Liver (tissue), 9 donors: ENCODE data around the gene MED17. TPM values are rescaled to one million over a fixed set of nuclear protein-coding genes. Genes with fewer than 3 reads are reported as not detected.

Experiments used
- DNase-seq: peaks from one replicate; pipeline ENCODE4 v3.0.0-alpha.2; 2017; ENCODE audit warnings: low spot score
- H3K27ac ChIP-seq, 2 donors: one replicate each; pipeline ENCODE4 v1.7.0; 2013; ENCODE audit warnings: inconsistent platforms in 2 of 2, low read length in 2 of 2, control low read depth in 1 of 2, low read depth in 1 of 2, mild to moderate bottlenecking in 1 of 2
- H3K27me3 ChIP-seq, 4 donors: one replicate each; pipeline versions ENCODE4 v1.6.1 to v1.7.0; 2013; ENCODE audit warnings: low read length in 3 of 4, inconsistent platforms in 1 of 4, mild to moderate bottlenecking in 1 of 4, moderate library complexity in 1 of 4; ENCODE audit not compliant: control insufficient read depth in 4 of 4, insufficient read depth in 4 of 4
- H3K36me3 ChIP-seq, 4 donors: one replicate each; pipeline versions ENCODE4 v1.6.1 to v1.7.0; 2013; ENCODE audit warnings: low read length in 3 of 4, mild to moderate bottlenecking in 3 of 4, low read depth in 1 of 4, moderate library complexity in 1 of 4; ENCODE audit not compliant: control insufficient read depth in 4 of 4, insufficient read depth in 3 of 4
- H3K4me1 ChIP-seq, 4 donors: one replicate each; pipeline versions ENCODE4 v1.6.1 to v1.7.0; 2013; ENCODE audit warnings: low read length in 3 of 4, mild to moderate bottlenecking in 3 of 4, moderate library complexity in 1 of 4; ENCODE audit not compliant: control insufficient read depth in 4 of 4, insufficient read depth in 4 of 4
- H3K4me3 ChIP-seq, 3 donors: one replicate each; pipeline versions ENCODE4 v1.6.1 to v1.7.0; 2013; ENCODE audit warnings: low read length in 3 of 3, control low read depth in 1 of 3, low read depth in 1 of 3, mild to moderate bottlenecking in 1 of 3
- H3K9ac ChIP-seq, 2 donors: one replicate each; pipeline ENCODE4 v1.7.0; 2013; ENCODE audit warnings: low read length in 2 of 2, mild to moderate bottlenecking in 2 of 2, moderate library complexity in 2 of 2, control low read depth in 1 of 2, low read depth in 1 of 2
- H3K9me3 ChIP-seq, 4 donors: one replicate each; pipeline versions ENCODE4 v1.6.1 to v1.7.0; 2013; ENCODE audit warnings: low read length in 3 of 4; ENCODE audit not compliant: control insufficient read depth in 4 of 4
- CTCF ChIP-seq: fragments of 150-350 bp; IDR thresholded peaks from 2 replicates; pipeline ENCODE4 v1.5.1; 2017; ENCODE audit warnings: improper control_type of control experiment, low read depth, low read length; ENCODE audit not compliant: missing input control
- EGR1 ChIP-seq, 2 donors: IDR thresholded peaks; 2 replicates each; pipeline ENCODE4 v1.6.1; 2016 to 2018; ENCODE audit warnings: antibody characterized with exemption in 2 of 2, low read depth in 2 of 2
- FOXA1 ChIP-seq: IDR thresholded peaks from 2 replicates; pipeline ENCODE4 v1.6.1; 2016; ENCODE audit warnings: antibody characterized with exemption
- FOXA2 ChIP-seq: IDR thresholded peaks from 2 replicates; pipeline ENCODE4 v1.6.1; 2016; ENCODE audit warnings: antibody characterized with exemption
- GABPA ChIP-seq, 2 donors: IDR thresholded peaks in 1 of 2; conservative IDR thresholded peaks in 1 of 2; 2 replicates each; pipeline ENCODE4 v1.6.1; 2016; ENCODE audit warnings: antibody characterized with exemption in 2 of 2, mild to moderate bottlenecking in 1 of 2, moderate library complexity in 1 of 2
- HNF4A ChIP-seq, 2 donors: conservative IDR thresholded peaks; 2 replicates each; pipeline ENCODE4 v1.6.1; 2016; ENCODE audit warnings: antibody characterized with exemption in 2 of 2, mild to moderate bottlenecking in 2 of 2
- HNF4G ChIP-seq: IDR thresholded peaks from 2 replicates; pipeline ENCODE4 v1.6.1; 2016; ENCODE audit warnings: antibody characterized with exemption
- JUND ChIP-seq, 2 donors: IDR thresholded peaks; 2 replicates each; pipeline ENCODE4 v1.6.1; 2016; ENCODE audit warnings: antibody characterized with exemption in 2 of 2
- MAX ChIP-seq: IDR thresholded peaks from 2 replicates; pipeline ENCODE4 v1.6.1; 2016; ENCODE audit warnings: antibody characterized with exemption
- NR2F2 ChIP-seq: IDR thresholded peaks from 2 replicates; pipeline ENCODE4 v1.6.1; 2016; ENCODE audit warnings: antibody characterized with exemption
- RAD21 ChIP-seq, 2 donors: IDR thresholded peaks; 2 replicates each; pipeline ENCODE4 v1.6.1; 2016; ENCODE audit warnings: antibody characterized with exemption in 2 of 2, mild to moderate bottlenecking in 2 of 2
- RXRA ChIP-seq, 2 donors: IDR thresholded peaks; 2 replicates each; pipeline ENCODE4 v1.6.1; 2017 to 2018; ENCODE audit warnings: antibody characterized with exemption in 2 of 2, mild to moderate bottlenecking in 1 of 2
- SP1 ChIP-seq: IDR thresholded peaks from 2 replicates; pipeline ENCODE4 v1.6.1; 2018; ENCODE audit warnings: antibody characterized with exemption, mild to moderate bottlenecking
- YY1 ChIP-seq: IDR thresholded peaks from 2 replicates; pipeline ENCODE4 v1.6.1; 2016; ENCODE audit warnings: antibody characterized with exemption, mild to moderate bottlenecking
- WGBS: extraction: QIAGEN DNeasy Blood & Tissue Kit; methylation state at CpG from one replicate; pipeline ENCODE4 v1.1.7; 2013; 5-methylcytosine and 5-hydroxymethylcytosine counted together
- polyA plus RNA-seq, 2 donors: library from polyadenylated mRNA; stranded (reverse) in 1 of 2; unstranded in 1 of 2; fragments of 200-250 nt in 1 of 2; fragments of >200 nt in 1 of 2; fragmentation: Nextera tagmentation in 1 of 2; extraction: Ambion mirVana in 1 of 2; gene quantifications; one replicate each; pipeline versions ENCODE4 v1.2.1 to v1.2.3, GENCODE V29; 2013 to 2015
- total RNA-seq, 2 donors: library from RNA; depleted of rRNA; stranded (reverse); fragments of >200 nt; gene quantifications; one replicate each; pipeline ENCODE4 v1.2.3, GENCODE V29; 2014
- TF ChIP-seq, protein P1 (sequence below): IDR thresholded peaks from 2 replicates; pipeline ENCODE4 v1.6.1; 2016; ENCODE audit warnings: antibody characterized with exemption
- TF ChIP-seq, protein P2 (sequence below): IDR thresholded peaks from 2 replicates; pipeline ENCODE4 v1.6.1; 2016; ENCODE audit warnings: antibody characterized with exemption, mild to moderate bottlenecking
- TF ChIP-seq, protein P3 (sequence below): IDR thresholded peaks from 2 replicates; pipeline ENCODE4 v1.6.1; 2016; ENCODE audit warnings: antibody characterized with exemption
- donor health status: healthy.
- donor health status: healthy.
- donor health status: healthy.
- donor health status: healthy.
- donor health status: healthy.

The MED17 gene
- total and polyA plus RNA-seq, 4 donors: 2.8 to 12.7 (median 7.5) TPM

DNA sequence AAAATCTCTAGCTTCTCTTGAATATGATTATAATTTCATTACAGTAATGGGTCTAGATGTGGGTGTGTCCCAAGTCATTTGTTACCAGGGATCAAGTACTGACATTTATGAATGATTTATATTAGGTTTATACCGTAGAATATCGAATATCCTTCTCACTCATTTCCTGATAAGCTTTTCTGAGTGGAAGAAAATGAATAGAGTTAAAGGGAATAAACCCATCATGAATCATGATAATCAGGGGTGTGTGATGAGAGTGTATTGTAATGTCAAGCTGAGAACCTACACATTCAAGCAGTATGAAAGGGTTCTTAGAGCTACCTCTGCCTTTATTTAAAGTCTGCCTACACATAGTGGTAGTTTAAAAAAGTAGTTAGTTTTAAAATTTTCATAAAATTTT, 17.3 kb downstream of the MED17 start:
- 83% methylated on average over 2 of the region's 2 CpGs for WGBS
- Histone ChIP-seq H3K4me1 (no peaks in the 10 kb centered on the region), H3K27me3 (no peaks in the 10 kb centered on the region), H3K9ac (no peak overlapping the region), H3K36me3 (peaks cover 19 to 57% (median 49%) of the 10 kb centered on the region in 4 donors), H3K9me3 (no peaks in the 10 kb centered on the region), H3K27ac (no peak overlapping the region), H3K4me3 (no peak overlapping the region)
- TF ChIP-seq HNF4G: no peak
- TF ChIP-seq CTCF: no peak
- TF ChIP-seq FOXA1: no peak
- TF ChIP-seq MAX: no peak
- no peak for TF ChIP-seq YY1
- no peak for TF ChIP-seq EGR1 (IDR thresholded peaks at IDR 0.05; ENCODE audit: low read depth in 2 of 2)
- TF ChIP-seq, protein P1, sequence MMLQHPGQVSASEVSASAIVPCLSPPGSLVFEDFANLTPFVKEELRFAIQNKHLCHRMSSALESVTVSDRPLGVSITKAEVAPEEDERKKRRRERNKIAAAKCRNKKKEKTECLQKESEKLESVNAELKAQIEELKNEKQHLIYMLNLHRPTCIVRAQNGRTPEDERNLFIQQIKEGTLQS: no peak
- no peak for TF ChIP-seq SP1
- TF ChIP-seq GABPA (IDR thresholded peaks at IDR 0.05 in 1 of 2, conservative IDR thresholded peaks at IDR 0.05 in 1 of 2): no peak
- no peak for DNase-seq

GRCh38 chr11:93804879-93805278, 20.8 kb downstream of the MED17 start:
- WGBS: 96% methylated on average over 2 of the region's 2 CpGs
- no peak for DNase-seq
- Histone ChIP-seq H3K27me3 (no peaks in the 10 kb centered on the region), H3K36me3 (peaks cover 11 to 50% (median 44%) of the 10 kb centered on the region in 4 donors), H3K4me3 (no peak overlapping the region), H3K9ac (no peak overlapping the region), H3K9me3 (no peaks in the 10 kb centered on the region), H3K27ac (no peak overlapping the region), H3K4me1 (no peaks in the 10 kb centered on the region)
- TF ChIP-seq RXRA (IDR thresholded peaks at IDR 0.05): no peak

- Histone ChIP-seq H3K27me3 (no peaks in the 10 kb centered on the region), H3K9me3 (no peaks in the 10 kb centered on the region), H3K36me3 (peaks cover 11 to 65% (median 50%) of the 10 kb centered on the region in 4 donors), H3K9ac (no peak overlapping the region), H3K4me3 (no peak overlapping the region), H3K27ac (no peak overlapping the region), H3K4me1 (no peaks in the 10 kb centered on the region)
- TF ChIP-seq FOXA1 (no peak), JUND (IDR thresholded peaks at IDR 0.05) (no peak), RAD21 (IDR thresholded peaks at IDR 0.05) (no peak), YY1 (no peak), GABPA (IDR thresholded peaks at IDR 0.05 in 1 of 2, conservative IDR thresholded peaks at IDR 0.05 in 1 of 2) (no peak), RXRA (IDR thresholded peaks at IDR 0.05) (no peak), NR2F2 (no peak), FOXA2 (no peak), SP1 (no peak), HNF4G (no peak), HNF4A (conservative IDR thresholded peaks at IDR 0.05) (no peak)
- TF ChIP-seq, protein P1: no peak
- TF ChIP-seq, protein P2, sequence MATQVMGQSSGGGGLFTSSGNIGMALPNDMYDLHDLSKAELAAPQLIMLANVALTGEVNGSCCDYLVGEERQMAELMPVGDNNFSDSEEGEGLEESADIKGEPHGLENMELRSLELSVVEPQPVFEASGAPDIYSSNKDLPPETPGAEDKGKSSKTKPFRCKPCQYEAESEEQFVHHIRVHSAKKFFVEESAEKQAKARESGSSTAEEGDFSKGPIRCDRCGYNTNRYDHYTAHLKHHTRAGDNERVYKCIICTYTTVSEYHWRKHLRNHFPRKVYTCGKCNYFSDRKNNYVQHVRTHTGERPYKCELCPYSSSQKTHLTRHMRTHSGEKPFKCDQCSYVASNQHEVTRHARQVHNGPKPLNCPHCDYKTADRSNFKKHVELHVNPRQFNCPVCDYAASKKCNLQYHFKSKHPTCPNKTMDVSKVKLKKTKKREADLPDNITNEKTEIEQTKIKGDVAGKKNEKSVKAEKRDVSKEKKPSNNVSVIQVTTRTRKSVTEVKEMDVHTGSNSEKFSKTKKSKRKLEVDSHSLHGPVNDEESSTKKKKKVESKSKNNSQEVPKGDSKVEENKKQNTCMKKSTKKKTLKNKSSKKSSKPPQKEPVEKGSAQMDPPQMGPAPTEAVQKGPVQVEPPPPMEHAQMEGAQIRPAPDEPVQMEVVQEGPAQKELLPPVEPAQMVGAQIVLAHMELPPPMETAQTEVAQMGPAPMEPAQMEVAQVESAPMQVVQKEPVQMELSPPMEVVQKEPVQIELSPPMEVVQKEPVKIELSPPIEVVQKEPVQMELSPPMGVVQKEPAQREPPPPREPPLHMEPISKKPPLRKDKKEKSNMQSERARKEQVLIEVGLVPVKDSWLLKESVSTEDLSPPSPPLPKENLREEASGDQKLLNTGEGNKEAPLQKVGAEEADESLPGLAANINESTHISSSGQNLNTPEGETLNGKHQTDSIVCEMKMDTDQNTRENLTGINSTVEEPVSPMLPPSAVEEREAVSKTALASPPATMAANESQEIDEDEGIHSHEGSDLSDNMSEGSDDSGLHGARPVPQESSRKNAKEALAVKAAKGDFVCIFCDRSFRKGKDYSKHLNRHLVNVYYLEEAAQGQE: no peak
- TF ChIP-seq, protein P3, sequence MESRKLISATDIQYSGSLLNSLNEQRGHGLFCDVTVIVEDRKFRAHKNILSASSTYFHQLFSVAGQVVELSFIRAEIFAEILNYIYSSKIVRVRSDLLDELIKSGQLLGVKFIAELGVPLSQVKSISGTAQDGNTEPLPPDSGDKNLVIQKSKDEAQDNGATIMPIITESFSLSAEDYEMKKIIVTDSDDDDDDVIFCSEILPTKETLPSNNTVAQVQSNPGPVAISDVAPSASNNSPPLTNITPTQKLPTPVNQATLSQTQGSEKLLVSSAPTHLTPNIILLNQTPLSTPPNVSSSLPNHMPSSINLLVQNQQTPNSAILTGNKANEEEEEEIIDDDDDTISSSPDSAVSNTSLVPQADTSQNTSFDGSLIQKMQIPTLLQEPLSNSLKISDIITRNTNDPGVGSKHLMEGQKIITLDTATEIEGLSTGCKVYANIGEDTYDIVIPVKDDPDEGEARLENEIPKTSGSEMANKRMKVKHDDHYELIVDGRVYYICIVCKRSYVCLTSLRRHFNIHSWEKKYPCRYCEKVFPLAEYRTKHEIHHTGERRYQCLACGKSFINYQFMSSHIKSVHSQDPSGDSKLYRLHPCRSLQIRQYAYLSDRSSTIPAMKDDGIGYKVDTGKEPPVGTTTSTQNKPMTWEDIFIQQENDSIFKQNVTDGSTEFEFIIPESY: no peak
- DNase-seq: no peak
- over 99% methylated on average over 3 of the region's 3 CpGs for WGBS
These were observed 23.9 kb downstream of the MED17 start for GRCh38 chr11:93807980-93808379.
